ENCODE measurements around the gene DPAGT1.

The DPAGT1 gene

GRCh38 chr11:119115484-119116234, 14.0 kb upstream of the DPAGT1 start:
- DNase-seq (ENCODE audit: extremely low read depth, low read depth), result no peak

GRCh38 chr11:119114351-119114750, 12.7 kb upstream of the DPAGT1 start:
- DNase-seq (ENCODE audit: extremely low read depth, low read depth), result no peak
- TF ChIP-seq CTCF (IDR thresholded peaks at IDR 0.05; ENCODE audit: low read depth, low read length), result no peak

More at GRCh38 chr11:119115484-119116234, 14.0 kb upstream of the DPAGT1 start:
- TF ChIP-seq CTCF (IDR thresholded peaks at IDR 0.05; ENCODE audit: low read depth, low read length), result no peak

- no peak for TF ChIP-seq CTCF (IDR thresholded peaks at IDR 0.05; ENCODE audit: low read depth, low read length)
- DNase-seq (ENCODE audit: extremely low read depth, low read depth), result no peak
These were observed 12.1 kb upstream of the DPAGT1 start for GRCh38 chr11:119113716-119114115.

- TF ChIP-seq CTCF (IDR thresholded peaks at IDR 0.05; ENCODE audit: low read depth, low read length), result no peak
- no peak for DNase-seq (ENCODE audit: extremely low read depth, low read depth)
These were observed 10.8 kb upstream of the DPAGT1 start for GRCh38 chr11:119112314-119113020.

- no peak for TF ChIP-seq CTCF (IDR thresholded peaks at IDR 0.05; ENCODE audit: low read depth, low read length)
- no peak for DNase-seq (ENCODE audit: extremely low read depth, low read depth)
These were observed 9.8 kb upstream of the DPAGT1 start for GRCh38 chr11:119111361-119111925.

GRCh38 chr11:119110439-119110838, 8.8 kb upstream of the DPAGT1 start:
- no peak for TF ChIP-seq CTCF (IDR thresholded peaks at IDR 0.05; ENCODE audit: low read depth, low read length)
- DNase-seq (ENCODE audit: extremely low read depth, low read depth), result no peak

- TF ChIP-seq CTCF (IDR thresholded peaks at IDR 0.05; ENCODE audit: low read depth, low read length), result no peak
- no peak for DNase-seq (ENCODE audit: extremely low read depth, low read depth)
These were observed 8.2 kb upstream of the DPAGT1 start for GRCh38 chr11:119109843-119110242.
